HepG2 (cell line): ENCODE data around the gene EBF3. TPM values are rescaled to one million over a fixed set of nuclear protein-coding genes. Genes with fewer than 3 reads are reported as not detected.

ENCODE experiments used
- FOXP1 ChIP-seq, 2 experiments: fragments of 450-650 bp in 1 of 2; IDR thresholded peaks; 2 replicates each; pipeline ENCODE4 v1.6.1; 2017 to 2018; ENCODE audit warnings: antibody characterized with exemption in 1 of 2
- HMGXB3 ChIP-seq: sonication (generic); formaldehyde crosslinking; IDR thresholded peaks from 2 replicates; pipeline ENCODE4 v1.4.0; 2020; ENCODE audit warnings: missing genetic modification reagents, borderline replicate concordance
- KIAA2018 ChIP-seq: sonication (generic); formaldehyde crosslinking; IDR thresholded peaks from 2 replicates; pipeline ENCODE4 v1.5.0; 2020; ENCODE audit warnings: mild to moderate bottlenecking, missing genetic modification reagents, borderline replicate concordance
- KLF13 ChIP-seq: sonication (generic); formaldehyde crosslinking; IDR thresholded peaks from 2 replicates; pipeline ENCODE4 v1.4.0; 2020; ENCODE audit warnings: mild to moderate bottlenecking, missing genetic modification reagents
- KLF6 ChIP-seq: IDR thresholded peaks from 2 replicates; pipeline ENCODE4 v1.8.0; 2016; ENCODE audit warnings: missing biosample characterization, missing genetic modification reagents
- NFRKB ChIP-seq: fragments of 450-650 bp; IDR thresholded peaks from 2 replicates; pipeline ENCODE4 v1.6.1; 2017
- polyA plus RNA-seq, 8 experiments: library from polyadenylated mRNA; depleted of rRNA in 3 of 8; stranded (reverse) in 7 of 8; unstranded in 1 of 8; fragments of >200 nt; fragmentation: Illumina TruSeq in 4 of 8; extraction: Trizol in 4 of 8; gene quantifications; 2 replicates each; pipeline versions ENCODE4 v1.2.1 to v1.2.3, GENCODE V29; 2011 to 2016; ENCODE audit warnings: low read depth in 4 of 8, missing spikeins in 1 of 8, mixed read lengths in 1 of 8; ENCODE audit not compliant: insufficient read depth in 1 of 8
- total RNA-seq, 5 experiments: library from RNA; depleted of rRNA; stranded (reverse); fragments of >200 nt; fragmentation: Illumina TruSeq; extraction: Trizol; gene quantifications; 2 replicates each; pipeline ENCODE4 v1.2.3, GENCODE V29; 2016; ENCODE audit warnings: low read depth in 1 of 5
- TF ChIP-seq, protein P1 (sequence below): sonication (generic); formaldehyde crosslinking; IDR thresholded peaks from 2 replicates; pipeline ENCODE4 v1.4.0; 2020; ENCODE audit warnings: mild to moderate bottlenecking, missing genetic modification reagents

The EBF3 gene
- total and polyA plus RNA-seq, 2 of the 13 experiments (the other 11 are each of a cell fraction or from before 2014, with no cell fraction given) = not detected

GRCh38 chr10:129842031-129842430, 122.0 kb downstream of the EBF3 start (continued):
- TF ChIP-seq HMGXB3 (CRISPR knock-in tag) (no peak), KLF13 (CRISPR knock-in tag) (no peak), FOXP1 (IDR thresholded peaks at IDR 0.05) (no peak), FOXP1 (CRISPR knock-in tag; IDR thresholded peaks at IDR 0.05) (no peak), KLF6 (CRISPR knock-in tag) (no peak), NFRKB (no peak), KIAA2018 (CRISPR knock-in tag) (no peak)
- TF ChIP-seq, protein P1, sequence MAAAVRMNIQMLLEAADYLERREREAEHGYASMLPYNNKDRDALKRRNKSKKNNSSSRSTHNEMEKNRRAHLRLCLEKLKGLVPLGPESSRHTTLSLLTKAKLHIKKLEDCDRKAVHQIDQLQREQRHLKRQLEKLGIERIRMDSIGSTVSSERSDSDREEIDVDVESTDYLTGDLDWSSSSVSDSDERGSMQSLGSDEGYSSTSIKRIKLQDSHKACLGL (CRISPR knock-in tag) = no peak
